ENCODE data around the gene CCDC146. TPM values are rescaled to one million over a fixed set of nuclear protein-coding genes. Genes with fewer than 3 reads are reported as not detected.

The CCDC146 gene
- total and polyA plus RNA-seq, 2 of the 13 experiments (the other 11 are each of a cell fraction or from before 2014, with no cell fraction given): 2.4 to 4.1 TPM

DNA sequence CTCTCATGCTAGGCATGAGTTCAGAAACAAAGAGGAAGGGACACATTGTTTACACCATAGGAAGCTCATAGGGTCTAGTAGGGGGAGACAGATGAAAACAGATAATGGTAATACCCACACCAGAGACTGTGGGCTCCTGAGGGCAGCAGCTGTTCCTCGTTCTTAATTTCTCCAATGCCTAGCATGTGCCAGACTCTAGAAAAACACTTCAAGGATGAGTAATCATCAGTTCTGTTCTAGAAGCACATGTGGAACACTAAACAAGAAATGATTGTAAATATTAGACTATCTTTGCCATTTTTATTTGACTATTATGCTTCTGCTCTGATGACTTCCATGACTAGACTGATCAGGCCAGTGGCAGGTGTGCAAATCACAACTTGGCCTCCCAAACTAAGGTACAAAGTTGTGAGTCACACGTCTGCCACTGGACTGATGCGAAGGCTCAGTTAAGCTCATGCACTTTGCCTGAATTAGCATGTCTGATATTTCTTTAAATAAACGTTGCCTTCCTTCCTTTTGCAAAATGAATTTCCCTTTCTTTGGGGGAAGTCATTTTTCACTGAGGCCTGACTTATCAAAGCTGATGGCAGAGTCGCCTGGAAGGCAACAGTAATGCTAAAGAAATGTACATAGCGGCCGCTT lies 166.4 kb downstream of the CCDC146 start (continued):
- no peak for TF ChIP-seq ZBTB4 (CRISPR knock-in tag; IDR thresholded peaks at IDR 0.05; ENCODE audit: borderline replicate concordance)
- TF ChIP-seq JUN (CRISPR knock-in tag; IDR thresholded peaks at IDR 0.05): no peak
- TF ChIP-seq, protein P1, sequence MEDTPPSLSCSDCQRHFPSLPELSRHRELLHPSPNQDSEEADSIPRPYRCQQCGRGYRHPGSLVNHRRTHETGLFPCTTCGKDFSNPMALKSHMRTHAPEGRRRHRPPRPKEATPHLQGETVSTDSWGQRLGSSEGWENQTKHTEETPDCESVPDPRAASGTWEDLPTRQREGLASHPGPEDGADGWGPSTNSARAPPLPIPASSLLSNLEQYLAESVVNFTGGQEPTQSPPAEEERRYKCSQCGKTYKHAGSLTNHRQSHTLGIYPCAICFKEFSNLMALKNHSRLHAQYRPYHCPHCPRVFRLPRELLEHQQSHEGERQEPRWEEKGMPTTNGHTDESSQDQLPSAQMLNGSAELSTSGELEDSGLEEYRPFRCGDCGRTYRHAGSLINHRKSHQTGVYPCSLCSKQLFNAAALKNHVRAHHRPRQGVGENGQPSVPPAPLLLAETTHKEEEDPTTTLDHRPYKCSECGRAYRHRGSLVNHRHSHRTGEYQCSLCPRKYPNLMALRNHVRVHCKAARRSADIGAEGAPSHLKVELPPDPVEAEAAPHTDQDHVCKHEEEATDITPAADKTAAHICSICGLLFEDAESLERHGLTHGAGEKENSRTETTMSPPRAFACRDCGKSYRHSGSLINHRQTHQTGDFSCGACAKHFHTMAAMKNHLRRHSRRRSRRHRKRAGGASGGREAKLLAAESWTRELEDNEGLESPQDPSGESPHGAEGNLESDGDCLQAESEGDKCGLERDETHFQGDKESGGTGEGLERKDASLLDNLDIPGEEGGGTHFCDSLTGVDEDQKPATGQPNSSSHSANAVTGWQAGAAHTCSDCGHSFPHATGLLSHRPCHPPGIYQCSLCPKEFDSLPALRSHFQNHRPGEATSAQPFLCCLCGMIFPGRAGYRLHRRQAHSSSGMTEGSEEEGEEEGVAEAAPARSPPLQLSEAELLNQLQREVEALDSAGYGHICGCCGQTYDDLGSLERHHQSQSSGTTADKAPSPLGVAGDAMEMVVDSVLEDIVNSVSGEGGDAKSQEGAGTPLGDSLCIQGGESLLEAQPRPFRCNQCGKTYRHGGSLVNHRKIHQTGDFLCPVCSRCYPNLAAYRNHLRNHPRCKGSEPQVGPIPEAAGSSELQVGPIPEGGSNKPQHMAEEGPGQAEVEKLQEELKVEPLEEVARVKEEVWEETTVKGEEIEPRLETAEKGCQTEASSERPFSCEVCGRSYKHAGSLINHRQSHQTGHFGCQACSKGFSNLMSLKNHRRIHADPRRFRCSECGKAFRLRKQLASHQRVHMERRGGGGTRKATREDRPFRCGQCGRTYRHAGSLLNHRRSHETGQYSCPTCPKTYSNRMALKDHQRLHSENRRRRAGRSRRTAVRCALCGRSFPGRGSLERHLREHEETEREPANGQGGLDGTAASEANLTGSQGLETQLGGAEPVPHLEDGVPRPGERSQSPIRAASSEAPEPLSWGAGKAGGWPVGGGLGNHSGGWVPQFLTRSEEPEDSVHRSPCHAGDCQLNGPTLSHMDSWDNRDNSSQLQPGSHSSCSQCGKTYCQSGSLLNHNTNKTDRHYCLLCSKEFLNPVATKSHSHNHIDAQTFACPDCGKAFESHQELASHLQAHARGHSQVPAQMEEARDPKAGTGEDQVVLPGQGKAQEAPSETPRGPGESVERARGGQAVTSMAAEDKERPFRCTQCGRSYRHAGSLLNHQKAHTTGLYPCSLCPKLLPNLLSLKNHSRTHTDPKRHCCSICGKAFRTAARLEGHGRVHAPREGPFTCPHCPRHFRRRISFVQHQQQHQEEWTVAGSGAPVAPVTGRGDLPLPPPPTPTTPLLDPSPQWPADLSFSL (CRISPR knock-in tag; IDR thresholded peaks at IDR 0.05): no peak
- no peak for TF ChIP-seq ARNT (IDR thresholded peaks at IDR 0.05)
- TF ChIP-seq ZKSCAN1 (IDR thresholded peaks at IDR 0.05; ENCODE audit: low read length): no peak
- TF ChIP-seq KDM6A (CRISPR knock-in tag; IDR thresholded peaks at IDR 0.05; ENCODE audit: low read depth): no peak
- no peak for TF ChIP-seq NBN (conservative IDR thresholded peaks at IDR 0.05)
- no peak for TF ChIP-seq KLF6 (CRISPR knock-in tag; IDR thresholded peaks at IDR 0.05)
- no peak for TF ChIP-seq ZNF234 (CRISPR knock-in tag; conservative IDR thresholded peaks at IDR 0.05)
- no peak for TF ChIP-seq CC2D1A (CRISPR knock-in tag; IDR thresholded peaks at IDR 0.05)
